ENCODE measurements around the gene PTP4A2. TPM values are rescaled to one million over a fixed set of nuclear protein-coding genes. Genes with fewer than 3 reads are reported as not detected.

Gene PTP4A2
- total RNA-seq, 1 donor from 2014 or later = 204 TPM

GRCh38 chr1:31861346-31861745, 76.8 kb downstream of the PTP4A2 start:
- no peak overlapping the region for H3K4me3 Mint-ChIP-seq (ENCODE audit: unreplicated experiment)

GRCh38 chr1:31860581-31860980, 77.6 kb downstream of the PTP4A2 start:
- DNase-seq (ENCODE audit: low spot score) = no peak
- no peak overlapping the region for H3K27ac Mint-ChIP-seq (ENCODE audit: unreplicated experiment)
- H3K4me3 Mint-ChIP-seq (ENCODE audit: unreplicated experiment) = no peak overlapping the region
- H3K9me3 Mint-ChIP-seq (ENCODE audit: low read depth) = no peaks in the 10 kb centered on the region
- no peaks in the 10 kb centered on the region for H3K27me3 Mint-ChIP-seq (ENCODE audit: low read depth)
- no peaks in the 10 kb centered on the region for H3K4me1 Mint-ChIP-seq (ENCODE audit: low read depth)
- TF ChIP-seq CTCF (IDR thresholded peaks at IDR 0.05) = no peak
- H3K36me3 Mint-ChIP-seq (ENCODE audit: low read depth) = no peaks in the 10 kb centered on the region

More at GRCh38 chr1:31861346-31861745, 76.8 kb downstream of the PTP4A2 start:
- Mint-ChIP-seq H3K4me1 (ENCODE audit: low read depth) (no peaks in the 10 kb centered on the region), H3K27ac (ENCODE audit: unreplicated experiment) (no peak overlapping the region), H3K9me3 (ENCODE audit: low read depth) (no peaks in the 10 kb centered on the region), H3K36me3 (ENCODE audit: low read depth) (no peaks in the 10 kb centered on the region), H3K27me3 (ENCODE audit: low read depth) (no peaks in the 10 kb centered on the region)
- TF ChIP-seq CTCF (IDR thresholded peaks at IDR 0.05) = no peak
- DNase-seq (ENCODE audit: low spot score) = no peak

- TF ChIP-seq CTCF (IDR thresholded peaks at IDR 0.05) = no peak
- no peak overlapping the region for H3K27ac Mint-ChIP-seq (ENCODE audit: unreplicated experiment)
- H3K4me1 Mint-ChIP-seq (ENCODE audit: low read depth) = no peaks in the 10 kb centered on the region
- H3K4me3 Mint-ChIP-seq (ENCODE audit: unreplicated experiment) = no peak overlapping the region
- no peak for DNase-seq (ENCODE audit: low spot score)
- no peaks in the 10 kb centered on the region for H3K36me3 Mint-ChIP-seq (ENCODE audit: low read depth)
- H3K9me3 Mint-ChIP-seq (ENCODE audit: low read depth) = no peaks in the 10 kb centered on the region
- H3K27me3 Mint-ChIP-seq (ENCODE audit: low read depth) = no peaks in the 10 kb centered on the region
These were observed 78.4 kb downstream of the PTP4A2 start for GRCh38 chr1:31859719-31860118.

- Mint-ChIP-seq H3K9me3 (ENCODE audit: low read depth) (no peaks in the 10 kb centered on the region), H3K27ac (ENCODE audit: unreplicated experiment) (no peak overlapping the region)
- TF ChIP-seq CTCF (IDR thresholded peaks at IDR 0.05) = no peak
These were observed 79.1 kb downstream of the PTP4A2 start for GRCh38 chr1:31859044-31859443.

GRCh38 chr1:31857863-31858262, 80.3 kb downstream of the PTP4A2 start:
- Mint-ChIP-seq H3K27me3 (ENCODE audit: low read depth) (no peaks in the 10 kb centered on the region), H3K36me3 (ENCODE audit: low read depth) (no peaks in the 10 kb centered on the region), H3K4me3 (ENCODE audit: unreplicated experiment) (no peak overlapping the region), H3K27ac (ENCODE audit: unreplicated experiment) (no peak overlapping the region), H3K4me1 (ENCODE audit: low read depth) (no peaks in the 10 kb centered on the region), H3K9me3 (ENCODE audit: low read depth) (no peaks in the 10 kb centered on the region)
- no peak for DNase-seq (ENCODE audit: low spot score)
- no peak for TF ChIP-seq CTCF (IDR thresholded peaks at IDR 0.05)

More at GRCh38 chr1:31859044-31859443, 79.1 kb downstream of the PTP4A2 start:
- no peak for DNase-seq (ENCODE audit: low spot score)
- H3K4me3 Mint-ChIP-seq (ENCODE audit: unreplicated experiment) = no peak overlapping the region
- no peaks in the 10 kb centered on the region for H3K4me1 Mint-ChIP-seq (ENCODE audit: low read depth)
- H3K27me3 Mint-ChIP-seq (ENCODE audit: low read depth) = no peaks in the 10 kb centered on the region
- no peaks in the 10 kb centered on the region for H3K36me3 Mint-ChIP-seq (ENCODE audit: low read depth)

Other genes with a start within 250 kb of the PTP4A2 start
- 230 to 272 TPM (median 262 TPM) in 3 replicates for gene COL16A1, start 234.4 kb downstream of the PTP4A2 start, total RNA-seq
- 11.9 to 20.4 TPM (median 12.2 TPM) in 3 replicates for gene ADGRB2, start 174.0 kb downstream of the PTP4A2 start, total RNA-seq
- 0.46 to 7.3 TPM (median 5.2 TPM) in 3 replicates for gene SPOCD1, start 122.3 kb downstream of the PTP4A2 start, total RNA-seq
- gene KHDRBS1, start 75.5 kb upstream of the PTP4A2 start, total RNA-seq = 90.5 to 136 TPM (median 95.1 TPM) in 3 replicates
- gene TMEM39B, start 134.6 kb upstream of the PTP4A2 start, total RNA-seq = 13.9 to 15.8 TPM (median 14.1 TPM) in 3 replicates
- 66.3 to 89.3 TPM (median 80.9 TPM) in 3 replicates for gene KPNA6, start 169.7 kb upstream of the PTP4A2 start, total RNA-seq
- gene TXLNA, start 241.3 kb upstream of the PTP4A2 start, total RNA-seq = 78.3 to 86.7 TPM (median 84.3 TPM) in 3 replicates